ENCODE results near the gene LNPK. TPM values are rescaled to one million over a fixed set of nuclear protein-coding genes. Genes with fewer than 3 reads are reported as not detected.
"Not testable (repeated sequence)": the region's sequence is repeated elsewhere in the genome, so short reads cannot be mapped to it uniquely, and the experiment has no call there.

LNPK gene, protein sequence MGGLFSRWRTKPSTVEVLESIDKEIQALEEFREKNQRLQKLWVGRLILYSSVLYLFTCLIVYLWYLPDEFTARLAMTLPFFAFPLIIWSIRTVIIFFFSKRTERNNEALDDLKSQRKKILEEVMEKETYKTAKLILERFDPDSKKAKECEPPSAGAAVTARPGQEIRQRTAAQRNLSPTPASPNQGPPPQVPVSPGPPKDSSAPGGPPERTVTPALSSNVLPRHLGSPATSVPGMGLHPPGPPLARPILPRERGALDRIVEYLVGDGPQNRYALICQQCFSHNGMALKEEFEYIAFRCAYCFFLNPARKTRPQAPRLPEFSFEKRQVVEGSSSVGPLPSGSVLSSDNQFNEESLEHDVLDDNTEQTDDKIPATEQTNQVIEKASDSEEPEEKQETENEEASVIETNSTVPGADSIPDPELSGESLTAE
- polyA plus RNA-seq (2014; cell fraction: cytosol; rRNA removed), result 27.6 and 33.9 TPM in 2 replicates
- polyA plus RNA-seq (2014; cell fraction: nucleus; rRNA removed), result 18.7 and 20.3 TPM in 2 replicates

DNA sequence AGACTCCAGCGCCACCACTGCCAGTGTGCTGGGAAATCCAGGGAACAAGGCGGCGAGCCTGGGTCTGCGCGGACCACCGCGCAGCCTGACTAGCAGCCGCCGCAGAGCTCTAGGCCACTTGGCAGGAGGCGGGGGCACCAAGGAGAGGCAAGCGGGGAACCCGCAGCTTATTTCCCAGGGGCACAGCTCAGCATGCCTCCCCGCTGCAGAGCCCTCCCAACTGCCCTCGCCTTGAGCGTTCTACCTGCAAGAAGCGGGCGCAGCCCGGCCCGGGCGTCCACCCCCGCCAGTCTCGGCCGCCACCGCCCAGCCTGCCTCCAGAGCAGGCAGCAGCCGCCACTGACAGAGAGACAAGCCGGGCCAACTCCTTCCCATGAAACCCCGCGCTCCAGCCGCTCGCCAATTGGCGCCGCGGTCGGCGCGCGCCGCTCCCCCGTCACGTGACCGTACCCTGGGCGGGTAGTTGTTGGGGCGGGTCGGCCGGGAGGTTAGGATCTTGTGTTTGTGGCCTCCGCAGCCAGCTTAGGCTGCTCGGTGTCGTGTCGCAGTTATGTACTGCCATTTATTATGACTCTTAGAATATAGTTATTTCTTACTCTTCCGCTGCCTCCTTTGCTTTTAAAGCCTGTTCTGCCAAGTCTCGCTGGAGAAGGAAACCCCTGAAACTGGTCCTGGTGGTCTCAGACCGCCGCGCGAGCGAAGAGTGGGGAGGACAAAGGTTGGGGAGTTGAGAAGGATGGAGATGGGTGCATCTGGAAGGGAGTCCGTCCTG, at the start of gene LNPK:
Gene LNPK (minus strand): TSS at position 352 of the 772 bp plus-strand sequence. CDS start 6,683 bp downstream, outside the sequence.
- DNase-seq (ENCODE audit: low spot score), result peak; percentile 92

DNA sequence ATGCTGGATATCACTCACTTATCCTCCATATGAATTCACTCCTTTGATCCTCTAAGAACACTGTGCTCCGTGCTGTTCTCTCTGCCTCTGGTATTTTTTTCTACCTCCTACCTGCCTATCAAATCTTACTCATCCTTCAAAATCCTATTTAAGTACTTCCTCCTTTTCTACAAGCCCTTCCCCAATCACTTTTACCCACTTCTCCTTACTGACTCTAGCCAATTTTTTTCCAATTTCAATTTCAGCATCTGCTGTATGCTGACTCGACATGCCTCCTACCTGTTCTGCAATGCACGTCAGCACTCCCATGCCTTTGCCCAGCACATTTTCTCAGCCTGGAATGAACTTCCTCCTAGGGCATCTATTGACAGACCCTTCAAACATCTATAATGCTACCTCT, 37.3 kb upstream of the LNPK start:
- no peak for DNase-seq (ENCODE audit: low spot score)

DNA sequence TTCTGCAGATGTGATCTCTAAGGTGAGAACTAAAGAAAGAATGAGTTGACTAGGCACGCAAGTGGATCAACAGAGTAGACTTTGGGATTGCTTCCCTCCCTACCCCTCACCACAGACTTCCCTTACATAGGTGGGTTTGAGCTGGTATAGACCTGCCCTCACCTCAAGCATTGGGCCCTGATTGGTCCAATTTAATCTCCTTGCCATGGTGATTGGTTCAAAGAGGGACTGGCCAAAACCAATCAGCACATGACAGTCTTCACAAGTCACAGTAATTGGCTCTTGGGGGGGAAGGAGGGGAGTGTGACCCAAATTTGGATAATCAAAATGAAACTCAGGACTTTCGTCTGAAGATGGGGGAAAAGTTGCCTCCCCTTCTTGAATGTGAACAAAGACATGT, 36.6 kb upstream of the LNPK start:
- DNase-seq (ENCODE audit: low spot score), result no peak

DNA sequence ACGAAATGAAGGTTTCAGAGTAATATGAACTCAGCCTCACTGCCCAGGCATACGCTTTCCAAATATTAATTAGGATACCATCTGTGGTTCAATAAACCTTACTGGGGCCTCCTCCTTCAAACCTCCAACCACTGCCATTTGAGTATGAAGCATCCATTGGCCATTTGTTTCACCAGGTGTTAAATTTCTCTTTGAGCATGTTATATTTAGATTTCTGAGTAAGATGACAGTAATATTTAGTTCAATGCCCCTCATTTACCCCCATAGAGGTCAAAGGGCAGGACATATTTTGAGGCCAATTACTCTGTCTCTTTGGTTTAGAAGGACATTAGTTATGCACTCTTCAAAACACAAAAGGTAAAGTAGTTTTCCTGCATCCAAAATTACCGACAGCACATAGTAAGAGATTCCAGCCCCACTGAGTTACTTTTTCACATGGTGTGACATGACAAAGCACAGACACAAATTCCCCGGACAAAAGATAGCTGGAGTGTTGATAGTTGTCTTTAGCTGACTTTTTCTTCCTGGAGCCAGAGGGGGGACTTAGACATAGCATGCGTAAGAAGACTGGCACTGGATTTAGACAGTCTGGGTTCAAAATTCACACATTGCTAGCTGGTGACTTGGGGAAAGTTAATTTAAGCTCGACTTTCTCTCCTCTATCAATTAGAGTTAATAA, 33.1 kb upstream of the LNPK start:
- no peak for DNase-seq (ENCODE audit: low spot score)

DNA sequence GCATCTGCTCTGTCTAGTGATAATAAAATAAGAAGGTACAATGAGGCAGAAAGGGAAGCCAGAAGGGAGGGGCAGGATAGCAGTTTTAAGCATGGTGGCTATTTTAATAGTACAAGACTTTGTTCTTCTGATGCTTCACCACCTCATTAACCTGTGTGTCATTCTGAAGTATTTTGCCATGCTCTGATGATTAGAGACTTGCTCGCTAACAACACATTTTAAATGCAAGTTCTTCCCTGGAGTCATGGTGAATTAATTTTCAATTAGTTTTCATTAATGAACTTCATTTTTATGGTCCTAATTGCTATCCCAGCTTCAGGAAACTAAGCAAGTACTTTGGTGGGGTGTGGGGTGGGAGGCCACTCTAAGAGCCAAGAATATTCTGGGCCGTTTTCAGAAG, 25.7 kb upstream of the LNPK start:
- DNase-seq (ENCODE audit: low spot score), result no peak

DNA sequence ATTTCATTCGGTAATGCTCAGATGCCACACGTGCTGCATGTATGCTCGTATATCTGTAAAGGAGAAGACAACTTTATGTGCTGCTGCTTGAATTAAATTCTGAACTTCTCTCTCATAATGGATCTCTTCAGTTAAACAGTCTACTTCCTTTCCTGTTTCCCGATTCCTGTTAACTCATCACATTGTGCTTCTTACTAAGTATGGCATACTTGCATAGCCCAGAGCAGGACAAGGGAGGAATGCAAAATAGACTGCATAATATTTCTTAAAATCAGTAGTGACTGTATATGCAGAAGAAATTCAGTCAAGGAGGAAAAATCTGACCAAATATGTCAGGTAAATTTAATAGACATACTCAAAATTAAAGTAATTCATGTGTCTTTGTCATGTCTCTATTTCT, 23.9 kb upstream of the LNPK start:
- DNase-seq (ENCODE audit: low spot score), result no peak

DNA sequence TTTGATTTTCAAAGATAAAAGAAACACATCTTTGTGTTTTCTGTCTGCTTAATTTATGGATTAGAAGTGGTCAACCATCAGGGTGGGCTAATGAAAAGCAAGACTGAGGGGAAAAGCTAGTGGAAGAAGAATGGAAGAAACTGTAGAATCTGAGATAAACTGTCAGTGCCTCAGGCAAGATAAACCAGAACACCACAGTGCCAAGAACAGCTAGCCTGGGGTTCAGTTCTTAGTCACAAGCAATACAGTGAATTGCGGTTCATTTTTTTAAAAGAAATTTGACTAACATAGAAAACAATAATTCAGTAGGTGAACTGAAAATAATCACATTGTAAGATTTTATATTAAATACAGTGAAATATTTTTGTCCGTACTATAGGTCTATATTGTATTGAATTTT, 22.0 kb upstream of the LNPK start:
- peak; percentile 26 for DNase-seq (ENCODE audit: low spot score)

DNA sequence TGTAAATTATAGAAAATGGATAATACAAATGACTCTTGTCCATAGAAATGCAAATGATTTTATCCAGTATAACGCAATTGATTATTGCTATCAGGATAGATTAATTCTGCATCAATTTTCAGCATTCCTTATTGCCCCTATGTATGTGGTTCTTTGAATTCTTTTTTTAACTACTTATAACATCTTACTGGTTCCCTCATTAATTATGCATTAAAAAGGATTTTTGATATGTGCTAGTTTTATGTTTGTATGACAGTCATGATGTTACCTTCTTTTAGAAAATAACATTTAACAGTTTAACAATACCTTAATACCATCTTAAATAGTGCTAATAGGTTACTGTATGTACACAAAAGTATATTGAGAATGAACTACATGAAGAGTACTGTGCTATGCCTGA, 20.0 kb upstream of the LNPK start:
- no peak for DNase-seq (ENCODE audit: low spot score)

DNA sequence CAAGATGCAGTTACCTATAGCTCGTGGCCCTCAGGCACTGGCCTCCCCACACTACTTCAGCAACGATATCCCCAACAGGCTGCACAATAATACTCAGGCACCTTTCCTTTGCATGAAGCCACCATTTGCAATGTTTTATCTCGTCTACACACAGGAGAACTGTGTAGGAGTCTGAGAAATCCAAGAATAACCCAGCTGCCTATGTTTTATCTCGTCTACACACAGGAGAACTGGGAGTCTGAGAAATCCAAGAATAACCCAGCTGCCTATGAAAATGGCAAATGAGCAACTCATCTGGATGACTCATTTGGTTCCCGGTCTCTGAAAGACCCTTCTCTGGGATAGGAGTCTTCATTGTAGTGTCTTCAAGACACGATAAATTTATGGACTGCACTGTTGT, 18.3 kb upstream of the LNPK start:
- DNase-seq (ENCODE audit: low spot score), result no peak

DNA sequence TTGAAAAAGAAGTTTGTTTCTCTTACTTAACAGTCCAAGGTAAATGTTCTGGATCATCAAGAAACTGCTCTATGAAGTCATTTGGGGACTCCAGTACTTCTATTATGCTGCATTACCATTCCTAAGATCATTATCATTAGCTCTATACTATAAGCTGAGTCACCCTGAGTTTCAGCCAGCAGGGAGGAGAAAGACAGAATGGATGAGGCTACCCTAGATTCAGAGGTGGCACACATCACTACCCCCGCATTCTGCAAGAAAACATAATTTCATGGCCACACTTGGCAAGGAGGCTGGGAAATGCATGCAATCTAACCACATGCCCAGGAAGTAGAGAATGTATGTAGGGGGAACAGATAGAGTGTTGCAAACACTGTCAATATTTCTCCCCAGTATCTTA, 16.6 kb upstream of the LNPK start:
- DNase-seq (ENCODE audit: low spot score), result no peak

DNA sequence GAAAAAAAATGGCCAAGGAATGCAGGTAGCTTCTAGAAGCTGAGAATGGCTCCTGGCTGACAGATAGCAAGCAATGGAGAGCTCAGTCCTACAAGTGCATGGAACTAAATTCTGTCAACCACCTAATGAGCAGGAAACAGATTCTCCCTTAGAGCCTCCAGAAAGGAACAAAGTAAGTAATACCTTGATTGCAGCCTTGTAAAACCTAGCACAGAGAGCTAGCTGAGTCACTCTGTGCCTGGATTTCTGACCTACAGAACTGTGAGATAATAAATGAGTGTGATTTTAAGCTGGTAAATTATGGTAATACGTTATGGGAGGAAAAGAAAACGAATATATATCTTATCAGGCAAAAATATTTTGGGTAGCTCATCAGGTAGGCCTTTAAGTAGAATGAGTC, 7.4 kb upstream of the LNPK start:
- no peak for DNase-seq (ENCODE audit: low spot score)

DNA sequence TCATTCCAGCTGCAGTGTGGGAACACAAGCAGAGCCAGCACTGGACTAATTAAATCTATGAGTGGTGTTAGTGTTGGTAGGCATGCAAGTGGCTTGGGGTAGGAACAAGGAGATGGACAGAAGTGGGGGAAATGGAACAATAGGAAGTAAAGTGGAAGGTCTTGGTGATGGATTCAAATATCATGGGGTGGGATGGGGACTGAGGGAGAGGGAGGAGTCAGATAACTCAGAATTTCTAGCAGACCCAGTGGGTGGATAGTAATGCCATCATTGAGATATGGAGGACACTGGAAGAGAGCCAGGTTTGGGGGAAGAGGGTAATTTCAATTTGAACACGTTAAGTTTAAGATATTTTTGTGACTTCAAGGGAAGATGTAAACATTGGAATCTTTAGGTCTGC, 2.9 kb upstream of the LNPK start:
- peak; percentile 14 for DNase-seq (ENCODE audit: low spot score)

DNA sequence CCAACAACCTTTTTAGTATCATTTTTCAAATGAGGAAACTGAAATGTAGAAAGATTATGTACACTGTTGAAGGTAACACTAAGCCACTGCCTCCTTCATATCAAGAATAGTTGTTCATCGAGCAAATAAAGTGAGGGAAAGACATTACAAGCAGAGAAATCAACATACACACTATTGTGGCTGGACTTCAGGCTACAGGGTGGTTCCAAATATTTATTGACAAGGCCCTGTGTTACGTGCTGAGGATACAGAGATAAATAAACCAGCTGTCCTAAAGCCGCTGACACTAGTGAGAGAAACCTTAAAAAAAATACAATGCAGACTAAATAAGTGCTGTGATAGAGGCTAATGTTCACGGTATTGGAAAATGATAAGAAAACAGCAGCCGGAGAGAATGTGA, 1.9 kb upstream of the LNPK start:
- DNase-seq (ENCODE audit: low spot score), result no peak

DNA sequence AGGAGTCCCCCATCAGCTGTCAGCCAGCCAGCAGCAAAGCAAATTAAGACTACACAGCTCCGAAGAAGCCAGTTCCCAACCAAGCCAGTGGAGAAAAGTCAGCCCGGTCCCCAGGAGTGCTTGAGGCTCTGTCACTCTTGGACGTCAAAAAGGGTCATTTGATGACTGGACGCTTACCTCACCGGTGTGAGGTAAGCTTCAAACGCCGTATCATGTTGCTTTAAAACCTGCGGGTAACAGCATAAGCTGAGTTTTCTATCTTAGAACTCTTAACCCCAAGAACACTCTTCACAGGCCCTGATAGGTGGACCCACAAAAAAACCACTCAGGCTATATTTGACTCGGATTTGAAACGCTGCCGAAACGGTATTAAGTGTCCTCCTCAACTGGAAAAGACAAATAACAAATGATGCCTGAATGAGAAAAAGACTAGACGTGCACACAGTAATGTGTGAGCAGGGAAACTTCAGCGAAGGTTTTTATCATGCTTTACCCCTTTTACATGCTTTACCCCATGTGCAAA, 682 bp upstream of the LNPK start:
- DNase-seq (ENCODE audit: low spot score), result no peak

DNA sequence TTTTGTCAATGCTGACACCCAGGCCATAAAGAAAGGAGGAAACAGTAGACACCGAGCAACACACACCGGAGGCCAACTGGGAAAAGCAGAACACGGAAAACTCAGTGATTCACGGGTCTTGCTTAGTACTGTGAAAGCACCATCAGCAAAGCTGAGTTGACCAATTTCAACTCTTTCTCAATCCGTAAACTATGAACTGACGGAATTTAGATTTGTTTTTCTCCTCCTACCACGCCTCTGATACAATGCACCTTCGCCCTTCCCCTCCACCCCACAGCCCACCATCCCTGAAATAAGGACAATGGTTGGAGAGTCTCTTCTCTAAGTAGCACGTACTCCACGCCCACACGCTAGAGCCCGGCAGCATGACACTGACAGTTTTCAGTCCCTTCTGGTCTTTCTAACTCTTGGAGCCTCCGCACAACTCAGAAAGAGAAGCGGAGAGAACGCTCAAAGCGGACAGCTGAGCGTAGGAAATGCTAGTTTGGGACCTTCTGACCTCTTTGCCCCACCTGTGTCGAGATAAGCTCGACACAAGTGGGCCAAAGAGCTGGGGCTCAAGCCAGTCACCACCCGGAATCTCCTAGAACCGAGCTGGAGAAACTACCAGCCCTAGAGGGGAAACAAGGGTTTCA, 669 bp downstream of the LNPK start:
- peak; percentile 77 for DNase-seq (ENCODE audit: low spot score)

DNA sequence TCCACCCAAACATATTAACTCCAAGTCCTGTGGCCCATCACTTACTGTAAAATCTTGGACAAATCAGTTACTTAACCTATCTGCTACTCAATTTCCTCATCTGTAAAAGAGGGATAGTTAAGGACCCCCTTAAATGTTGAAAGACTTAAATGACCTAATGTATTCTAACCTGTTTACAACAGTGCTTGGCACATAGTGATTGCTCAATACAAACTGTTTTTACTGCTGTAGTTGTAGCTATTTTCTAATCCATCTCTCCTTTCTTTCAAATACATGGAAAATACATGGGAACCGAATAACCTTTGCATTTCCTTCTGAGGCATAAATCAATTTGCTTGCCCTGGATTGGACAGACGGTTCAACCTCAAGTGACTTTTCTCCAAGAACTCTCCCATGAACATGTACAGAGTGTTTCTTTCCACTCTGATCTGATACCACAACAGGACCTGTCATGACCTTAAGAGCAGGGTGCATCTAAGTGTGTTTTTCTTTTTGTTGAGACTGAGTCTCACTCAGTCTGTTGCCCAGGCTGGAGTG, 2.7 kb downstream of the LNPK start:
- DNase-seq (ENCODE audit: low spot score), result no peak

DNA sequence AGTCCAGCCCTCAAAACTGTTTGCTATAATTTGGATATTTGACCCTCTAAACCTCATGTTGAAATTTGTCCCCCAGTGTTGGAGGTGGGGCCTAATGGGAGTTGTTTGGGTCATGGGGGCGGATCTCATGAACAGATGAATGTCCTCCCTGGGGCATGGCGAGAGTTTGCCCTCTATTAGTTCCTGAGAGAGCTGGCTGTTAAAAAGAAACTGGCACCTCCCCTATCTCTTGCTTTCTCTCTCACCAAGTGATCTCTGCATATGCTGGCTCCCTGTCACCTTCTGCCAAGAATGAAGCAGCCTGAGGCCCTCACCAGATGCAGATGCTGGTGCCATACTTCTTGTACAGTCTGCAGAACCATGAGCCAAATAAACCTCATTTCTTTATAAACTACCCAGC, 12.0 kb downstream of the LNPK start:
- no peak for DNase-seq (ENCODE audit: low spot score)

DNA sequence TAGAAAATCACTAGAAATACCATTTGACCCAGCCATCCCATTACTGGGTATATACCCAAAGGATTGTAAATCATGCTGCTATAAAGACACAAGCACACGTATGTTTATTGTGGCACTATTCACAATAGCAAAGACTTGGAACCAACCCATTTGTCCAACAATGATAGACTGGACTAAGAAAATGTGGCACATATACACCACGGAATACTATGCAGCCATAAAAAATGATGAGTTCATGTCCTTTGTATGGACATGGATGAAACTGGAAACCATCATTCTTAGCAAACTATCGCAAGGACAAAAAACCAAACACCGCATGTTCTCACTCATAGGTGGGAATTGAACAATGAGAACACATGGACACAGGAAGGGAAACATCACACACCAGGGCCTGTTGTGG, 14.9 kb downstream of the LNPK start:
- not testable (repeated sequence) for DNase-seq (ENCODE audit: low spot score)

DNA sequence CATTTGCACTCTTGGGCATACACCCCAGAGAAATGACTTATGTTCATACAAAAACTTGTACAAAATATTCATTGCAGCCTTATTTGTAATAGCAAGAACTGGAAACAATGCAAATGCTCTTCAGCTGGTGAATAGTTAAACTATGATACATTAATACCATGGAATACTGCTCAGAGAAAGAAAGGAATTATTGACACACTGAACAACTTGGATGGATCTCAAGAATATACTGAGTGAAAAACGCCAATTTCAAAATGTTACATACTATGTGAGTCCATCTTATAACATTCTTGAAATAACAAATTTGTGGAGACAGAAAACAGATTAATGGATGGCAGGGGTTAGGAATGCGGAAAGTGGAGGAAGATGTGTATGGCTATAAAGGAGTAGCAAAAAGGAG, 17.2 kb downstream of the LNPK start:
- no peak for DNase-seq (ENCODE audit: low spot score)

DNA sequence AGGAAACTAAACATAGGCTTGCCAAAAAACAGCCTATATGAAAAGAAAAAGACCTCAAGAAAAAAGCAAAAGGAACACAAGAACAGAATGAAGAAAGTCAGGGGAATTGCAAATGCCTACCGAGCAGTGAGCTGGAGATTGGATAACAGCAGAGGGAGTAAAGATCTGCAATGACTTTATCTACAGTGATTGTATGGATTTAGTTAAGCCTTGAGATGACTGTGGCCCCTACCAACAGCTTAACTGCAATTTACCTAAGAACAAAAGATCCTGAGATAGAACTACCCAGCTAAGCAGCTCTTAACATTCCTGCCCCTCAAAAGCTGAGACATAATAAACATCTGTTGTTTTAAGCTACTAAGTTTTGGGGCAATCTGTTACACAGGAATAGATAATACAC, 20.5 kb downstream of the LNPK start:
- no peak for DNase-seq (ENCODE audit: low spot score)
